Spleen (tissue), 11 donors: ENCODE measurements around the gene C1QTNF12. TPM values are rescaled to one million over a fixed set of nuclear protein-coding genes. Genes with fewer than 3 reads are reported as not detected.

Experiments used
- DNase-seq: peaks from one replicate; pipeline ENCODE4 v3.0.0-alpha.2; 2020
- H3K27ac ChIP-seq, 8 donors: fragments of 200-600 bp; sonication (generic) in 7 of 8; 1 replicate in 4 of 8; 2 replicates in 4 of 8; pipeline versions ENCODE4 v1.5.0 to v1.8.0; 2016 to 2021; ENCODE audit warnings: inconsistent platforms in 4 of 8, mild to moderate bottlenecking in 4 of 8, moderate library complexity in 1 of 8
- H3K27me3 ChIP-seq, 7 donors: fragments of 200-600 bp; sonication (generic) in 6 of 7; replicated peaks in 1 of 7; 1 replicate in 4 of 7; 2 replicates in 3 of 7; pipeline versions ENCODE4 v1.5.0 to v1.8.0; 2016 to 2021; ENCODE audit warnings: inconsistent platforms in 3 of 7, mild to moderate bottlenecking in 1 of 7
- H3K36me3 ChIP-seq, 6 donors: fragments of 200-600 bp; sonication (generic) in 5 of 6; 1 replicate in 4 of 6; 2 replicates in 2 of 6; pipeline versions ENCODE4 v1.5.0 to v1.8.0; 2016 to 2021; ENCODE audit warnings: inconsistent platforms in 2 of 6
- H3K4me1 ChIP-seq, 6 donors: fragments of 200-600 bp; sonication (generic) in 5 of 6; 1 replicate in 3 of 6; 2 replicates in 3 of 6; pipeline versions ENCODE4 v1.5.0 to v1.8.0; 2016 to 2021; ENCODE audit warnings: inconsistent platforms in 3 of 6
- H3K4me3 ChIP-seq, 8 donors: fragments of 200-600 bp; sonication (generic) in 7 of 8; 1 replicate in 4 of 8; 2 replicates in 4 of 8; pipeline versions ENCODE4 v1.5.0 to v1.8.0; 2016 to 2021; ENCODE audit warnings: inconsistent platforms in 4 of 8, mild to moderate bottlenecking in 4 of 8, moderate library complexity in 2 of 8
- H3K9me3 ChIP-seq, 8 donors: fragments of 200-600 bp; sonication (generic) in 7 of 8; 1 replicate in 4 of 8; 2 replicates in 4 of 8; pipeline versions ENCODE4 v1.5.0 to v1.8.0; 2016 to 2021; ENCODE audit warnings: inconsistent platforms in 4 of 8
- CTCF ChIP-seq, 11 experiments: fragments of 200-600 bp in 7 of 11; fragments of 450-650 bp in 4 of 11; sonication (generic) in 4 of 11; IDR thresholded peaks in 8 of 11; conservative IDR thresholded peaks in 3 of 11; 1 replicate in 7 of 11; 2 replicates in 4 of 11; pipeline versions ENCODE4 v1.4.0 to v1.8.0; 2016 to 2021; ENCODE audit warnings: antibody characterized with exemption in 11 of 11, inconsistent platforms in 4 of 11, mild to moderate bottlenecking in 1 of 11
- POLR2A ChIP-seq, 3 donors: fragments of 450-650 bp; IDR thresholded peaks; one replicate each; pipeline ENCODE4 v1.5.1; 2017; ENCODE audit warnings: antibody characterized with exemption in 3 of 3, mild to moderate bottlenecking in 1 of 3
- POLR2AphosphoS5 ChIP-seq, 3 donors: sonication (generic); formaldehyde crosslinking; IDR thresholded peaks; one replicate each; pipeline ENCODE4 v1.5.1; 2017; ENCODE audit warnings: antibody characterized with exemption in 3 of 3
- WGBS, 5 donors: extraction: QIAGEN DNeasy Blood & Tissue Kit in 3 of 5; methylation state at CpG; one replicate each; pipeline versions ENCODE4 v1.1.5 to v1.1.7; 2013 to 2018; 5-methylcytosine and 5-hydroxymethylcytosine counted together
- intact Hi-C: fragments of 100-400 bp; cut with DNase I; formaldehyde crosslinking; loops from one replicate; pipeline ENCODE4 v1.15.0; 2023; ENCODE audit warnings: low total_unique reads
- polyA plus RNA-seq, 3 donors: library from polyadenylated mRNA; stranded (reverse); fragments of 200-250 nt; gene quantifications; one replicate each; pipeline ENCODE4 v1.2.1, GENCODE V29; 2013
- total RNA-seq, 7 donors: library from RNA; depleted of rRNA in 3 of 7; stranded (reverse); fragments of >200 nt in 3 of 7; fragmentation: NEBNext Ultra II Directional in 4 of 7; extraction: Animal tissue kit (Norgen Biotek cat#: 25700) in 4 of 7; gene quantifications; one replicate each; pipeline versions ENCODE4 v1.1.0 to v1.2.1, GENCODE V29; 2016 to 2021
- donor health status: healthy with polysubstance abuse.
- donor health status: DM: no; HTN: no; CAD: no; lungs with moderate emphysema.
- donor health status: DM: no; HTN: no; CAD: no.
- donor health status: Bipolar disorder and iron deficiency.
- donor health status: healthy.
- donor health status: DM: no; HTN: no; CAD: no.
- donor health status: DM: yes; HTN: yes; CAD: no.

Gene C1QTNF12
- total and polyA plus RNA-seq, 10 donors = 0.87 to 5.5 (median 1.4) TPM; not detected in 3

GRCh38 chr1:1270813-1271212 is 24.3 kb upstream of the C1QTNF12 start:
- intact Hi-C loops = no loop called here
- TF ChIP-seq POLR2A (IDR thresholded peaks at IDR 0.05) = no peak
- peak in 2 of 3 donors; percentile 31 for TF ChIP-seq POLR2AphosphoS5 (IDR thresholded peaks at IDR 0.05)
- peak; percentile 72 for DNase-seq
- H3K27me3 ChIP-seq = no peaks in the 10 kb centered on the region
- peak overlapping the region in 1 of 8 donors; percentile 21 for H3K4me3 ChIP-seq
- H3K4me1 ChIP-seq = peaks cover 26 to 77% (median 56%) of the 10 kb centered on the region in 6 donors
- H3K36me3 ChIP-seq = peaks cover 0 to 58% (median 24%) of the 10 kb centered on the region in 6 donors
- 60 to 85% (median 78%) methylated on average over 7 of the region's 7 CpGs for WGBS, 5 donors
- H3K27ac ChIP-seq = peak overlapping the region in 6 of 8 donors; percentile 3 to 46 (median 31)
- no peaks in the 10 kb centered on the region for H3K9me3 ChIP-seq

GRCh38 chr1:1268284-1268682 is 21.8 kb upstream of the C1QTNF12 start:
- Histone ChIP-seq H3K36me3 (peaks cover 0 to 84% (median 45%) of the 10 kb centered on the region in 6 donors), H3K27me3 (no peaks in the 10 kb centered on the region), H3K27ac (no peak overlapping the region), H3K4me3 (no peak overlapping the region), H3K4me1 (peaks cover 26 to 80% (median 48%) of the 10 kb centered on the region in 6 donors), H3K9me3 (no peaks in the 10 kb centered on the region)
- WGBS, 5 donors = 90 to 98% (median 96%) methylated on average over 9 to 13 of the region's 13 CpGs
- TF ChIP-seq POLR2AphosphoS5 (IDR thresholded peaks at IDR 0.05) (peak in 1 of 3 donors; percentile 50), CTCF (IDR thresholded peaks at IDR 0.05 in 8 of 11, conservative IDR thresholded peaks at IDR 0.05 in 3 of 11) (no peak)
- no peak for DNase-seq
- intact Hi-C loops = no loop called here

- no peak for DNase-seq
- no peaks in the 10 kb centered on the region for H3K9me3 ChIP-seq
- no peak overlapping the region for H3K4me3 ChIP-seq
- no peak overlapping the region for H3K27ac ChIP-seq
- no peak for TF ChIP-seq CTCF (IDR thresholded peaks at IDR 0.05 in 8 of 11, conservative IDR thresholded peaks at IDR 0.05 in 3 of 11)
- peak in 2 of 3 donors; percentile 7 to 46 for TF ChIP-seq POLR2AphosphoS5 (IDR thresholded peaks at IDR 0.05)
- peaks cover 26 to 78% (median 45%) of the 10 kb centered on the region in 6 donors for H3K4me1 ChIP-seq
- H3K36me3 ChIP-seq = peaks cover 0 to 90% (median 51%) of the 10 kb centered on the region in 6 donors
- WGBS, 5 donors = 93 to 97% (median 95%) methylated on average over 34 to 39 of the region's 39 CpGs
- no peaks in the 10 kb centered on the region for H3K27me3 ChIP-seq
- intact Hi-C loops = no loop called here
Measured at GRCh38 chr1:1267488-1268283, 21.2 kb upstream of the C1QTNF12 start.

GRCh38 chr1:1264868-1265272 is 18.3 kb upstream of the C1QTNF12 start:
- H3K27me3 ChIP-seq = no peaks in the 10 kb centered on the region
- no peak for DNase-seq
- H3K9me3 ChIP-seq = no peaks in the 10 kb centered on the region
- peaks cover 0 to 78% (median 37%) of the 10 kb centered on the region in 6 donors for H3K4me1 ChIP-seq
- no peak overlapping the region for H3K27ac ChIP-seq
- WGBS, 5 donors = 83 to 91% (median 85%) methylated on average over 10 of the region's 10 CpGs
- H3K4me3 ChIP-seq = no peak overlapping the region
- peaks cover 0 to 95% (median 74%) of the 10 kb centered on the region in 6 donors for H3K36me3 ChIP-seq
- TF ChIP-seq CTCF (IDR thresholded peaks at IDR 0.05 in 8 of 11, conservative IDR thresholded peaks at IDR 0.05 in 3 of 11) (no peak), POLR2A (IDR thresholded peaks at IDR 0.05) (no peak), POLR2AphosphoS5 (IDR thresholded peaks at IDR 0.05) (no peak)
- intact Hi-C loops = no loop called here
